Endothelial cell of coronary artery (primary cell): ENCODE data around the gene PEX13. TPM values are rescaled to one million over a fixed set of nuclear protein-coding genes. Genes with fewer than 3 reads are reported as not detected.

Experiments
- total RNA-seq: library from RNA; depleted of rRNA; stranded (reverse); fragments of >200 nt; gene quantifications from 2 replicates; pipeline ENCODE4 v1.2.3, GENCODE V29; 2014

PEX13 gene
- 28.9 and 30.3 TPM in 2 replicates for total RNA-seq

GRCh38 chr2:61017556-61018317 is at the start of gene PEX13, which contains the start of gene PUS10:
TSS of gene PEX13 (plus strand) at chr2:61017720. CDS start at chr2:61017760, 40 bp downstream.
TSS of gene PUS10 (minus strand) at chr2:61018255. CDS start at chr2:61011890, 6,365 bp downstream.

GRCh38 chr2:61065714-61066709 is 48.5 kb downstream of the PEX13 start, which contains the start of gene SANBR:
TSS of gene SANBR (plus strand) at chr2:61065871. CDS start at chr2:61070351, 4,480 bp downstream.

Other genes starting within 250 kb of the PEX13 start
- gene REL, start 136.1 kb upstream of the PEX13 start, total RNA-seq, result 4.5 and 5.9 TPM in 2 replicates
- gene PUS10, start 535 bp downstream of the PEX13 start, total RNA-seq, result 6.5 and 7.5 TPM in 2 replicates
- 16.8 and 21.8 TPM in 2 replicates for gene SANBR, start 48.2 kb downstream of the PEX13 start, total RNA-seq
- 13.6 and 20.2 TPM in 2 replicates for gene C2orf74, start 144.5 kb downstream of the PEX13 start, total RNA-seq